ENCODE data around the gene ZNF117. TPM values are rescaled to one million over a fixed set of nuclear protein-coding genes. Genes with fewer than 3 reads are reported as not detected.

Gene ZNF117
- total RNA-seq, result 2.6 and 5.2 TPM in 2 replicates

DNA sequence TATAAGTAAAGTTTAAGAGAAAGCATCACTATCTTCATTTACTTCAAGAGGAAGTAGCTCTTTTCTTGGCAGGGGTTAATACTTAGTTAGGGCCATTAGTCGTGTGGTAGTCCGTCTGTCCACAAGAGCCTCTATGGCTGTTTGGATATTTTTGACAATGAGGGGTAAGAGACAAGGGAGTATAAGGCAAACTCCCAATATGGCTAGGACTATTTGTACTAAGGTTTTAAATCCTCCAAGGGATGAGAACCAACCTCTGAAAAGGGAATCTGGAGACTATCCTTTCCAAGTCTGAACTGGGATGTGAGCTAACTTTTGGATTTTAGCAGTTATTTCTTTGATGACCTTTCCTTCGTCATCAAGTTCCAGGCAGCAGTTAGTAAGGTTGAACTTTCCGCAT is at the start of gene ZNF117:
TSS of gene ZNF117 (minus strand) at position 101 of the 400 bp plus-strand sequence.

GRCh38 chr7:65006094-65006992 is 15.5 kb upstream of the ZNF117 start, which contains the start of gene ERV3-1:
TSS of gene ERV3-1 (minus strand) at chr7:65006687. CDS start at chr7:64993026, 13,661 bp downstream.

Other genes with a start within 250 kb of the ZNF117 start
- 2.7 and 3.9 TPM in 2 replicates for gene ZNF138, start 196.6 kb downstream of the ZNF117 start, total RNA-seq
- gene ZNF273, start 87.8 kb downstream of the ZNF117 start, total RNA-seq, result 1.6 and 1.9 TPM in 2 replicates
- gene ERV3-1, start 15.7 kb upstream of the ZNF117 start, total RNA-seq, result 8.8 and 12.0 TPM in 2 replicates

Data from cardiac atrium fibroblast (primary cell).